ENCODE results near the gene ZDHHC8. TPM values are rescaled to one million over a fixed set of nuclear protein-coding genes. Genes with fewer than 3 reads are reported as not detected.

Gene ZDHHC8
- total RNA-seq, 4 donors from 2014 or later: 14.7 to 56.5 (median 17.1) TPM

- H3K27me3 ChIP-seq: no peaks in the 10 kb centered on the region
- TF ChIP-seq POLR2A (IDR thresholded peaks at IDR 0.05) (no peak), EP300 (IDR thresholded peaks at IDR 0.05; ENCODE audit: low read depth) (no peak), POLR2AphosphoS5 (IDR thresholded peaks at IDR 0.05) (no peak)
- TF ChIP-seq, protein P1, sequence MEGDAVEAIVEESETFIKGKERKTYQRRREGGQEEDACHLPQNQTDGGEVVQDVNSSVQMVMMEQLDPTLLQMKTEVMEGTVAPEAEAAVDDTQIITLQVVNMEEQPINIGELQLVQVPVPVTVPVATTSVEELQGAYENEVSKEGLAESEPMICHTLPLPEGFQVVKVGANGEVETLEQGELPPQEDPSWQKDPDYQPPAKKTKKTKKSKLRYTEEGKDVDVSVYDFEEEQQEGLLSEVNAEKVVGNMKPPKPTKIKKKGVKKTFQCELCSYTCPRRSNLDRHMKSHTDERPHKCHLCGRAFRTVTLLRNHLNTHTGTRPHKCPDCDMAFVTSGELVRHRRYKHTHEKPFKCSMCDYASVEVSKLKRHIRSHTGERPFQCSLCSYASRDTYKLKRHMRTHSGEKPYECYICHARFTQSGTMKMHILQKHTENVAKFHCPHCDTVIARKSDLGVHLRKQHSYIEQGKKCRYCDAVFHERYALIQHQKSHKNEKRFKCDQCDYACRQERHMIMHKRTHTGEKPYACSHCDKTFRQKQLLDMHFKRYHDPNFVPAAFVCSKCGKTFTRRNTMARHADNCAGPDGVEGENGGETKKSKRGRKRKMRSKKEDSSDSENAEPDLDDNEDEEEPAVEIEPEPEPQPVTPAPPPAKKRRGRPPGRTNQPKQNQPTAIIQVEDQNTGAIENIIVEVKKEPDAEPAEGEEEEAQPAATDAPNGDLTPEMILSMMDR (IDR thresholded peaks at IDR 0.05): no peak
- H3K4me1 ChIP-seq: no peaks in the 10 kb centered on the region
- H3K36me3 ChIP-seq: peaks cover 0 to 29% (median 14%) of the 10 kb centered on the region in 4 donors
- H3K27ac ChIP-seq: no peak overlapping the region
- no peak overlapping the region for H3K4me3 ChIP-seq
- 91% methylated on average over 7 of the region's 7 CpGs; no CpG with 5 or more reads in 1 of the 2 donors for WGBS, 2 donors (ENCODE audit: low coverage in 1 of 2)
- H3K9me3 ChIP-seq: no peaks in the 10 kb centered on the region
- DNase-seq: no peak
- intact Hi-C loops (cut with DNase I; ENCODE audit: low total_unique reads): no loop called here
- in situ Hi-C loops (cut with MboI; ENCODE audit: low pct_ligation_motif_present in 1 of 4, low pct_unique_long_range_greater_than_20kb in 1 of 4, low sequenced_read_pairs in 3 of 4): no loop called here
These were observed 24.1 kb upstream of the ZDHHC8 start for GRCh38 chr22:20107471-20107901.

GRCh38 chr22:20107951-20108756, 23.4 kb upstream of the ZDHHC8 start:
- Histone ChIP-seq H3K36me3 (peaks cover 0 to 26% (median 14%) of the 10 kb centered on the region in 4 donors), H3K4me3 (no peak overlapping the region), H3K9me3 (no peaks in the 10 kb centered on the region), H3K27ac (no peak overlapping the region), H3K4me1 (no peaks in the 10 kb centered on the region), H3K27me3 (no peaks in the 10 kb centered on the region)
- WGBS, 2 donors (ENCODE audit: low coverage in 1 of 2): 80 to 92% methylated on average over 1 to 11 of the region's 13 CpGs
- no peak for DNase-seq
- intact Hi-C loops (cut with DNase I; ENCODE audit: low total_unique reads) (no loop called here), in situ Hi-C loops (cut with MboI; ENCODE audit: low pct_ligation_motif_present in 1 of 4, low pct_unique_long_range_greater_than_20kb in 1 of 4, low sequenced_read_pairs in 3 of 4) (no loop called here)
- TF ChIP-seq, protein P1 (IDR thresholded peaks at IDR 0.05): no peak
- TF ChIP-seq POLR2AphosphoS5 (IDR thresholded peaks at IDR 0.05) (no peak), EP300 (IDR thresholded peaks at IDR 0.05; ENCODE audit: low read depth) (no peak), POLR2A (IDR thresholded peaks at IDR 0.05) (no peak)

DNA sequence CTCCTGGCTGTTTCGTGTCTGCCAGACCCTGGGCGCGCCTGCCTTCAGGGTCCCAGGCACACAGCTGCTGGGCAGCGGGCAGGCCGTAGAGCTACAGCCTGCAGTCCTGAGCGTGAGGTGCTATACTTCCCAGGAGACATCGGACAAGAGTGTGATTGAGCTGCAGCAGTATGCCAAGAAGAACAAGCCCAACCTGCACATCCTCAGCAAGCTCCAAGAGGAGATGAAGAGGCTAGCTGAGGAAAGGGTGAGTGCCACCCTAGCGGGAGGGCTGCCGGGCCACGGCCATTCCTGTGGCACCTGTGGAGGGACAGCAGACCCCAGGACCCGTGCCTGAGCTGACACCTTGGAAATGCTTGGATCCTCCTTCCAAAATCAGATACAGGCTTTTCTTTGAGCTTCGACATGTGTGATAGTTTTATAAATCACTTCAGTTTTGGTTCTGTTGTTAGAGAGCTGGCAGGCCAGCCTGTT, 22.8 kb upstream of the ZDHHC8 start:
- intact Hi-C loops (cut with DNase I; ENCODE audit: low total_unique reads): no loop called here

More for the DNA sequence above, 22.8 kb upstream of the ZDHHC8 start:
- H3K9me3 ChIP-seq: no peaks in the 10 kb centered on the region
- H3K27ac ChIP-seq: no peak overlapping the region
- DNase-seq: no peak
- 88 to 91% methylated on average over 8 to 10 of the region's 12 CpGs for WGBS, 2 donors (ENCODE audit: low coverage in 1 of 2)
- peaks cover 0 to 26% (median 13%) of the 10 kb centered on the region in 4 donors for H3K36me3 ChIP-seq
- H3K27me3 ChIP-seq: no peaks in the 10 kb centered on the region
- no peaks in the 10 kb centered on the region for H3K4me1 ChIP-seq
- in situ Hi-C loops (cut with MboI; ENCODE audit: low pct_ligation_motif_present in 1 of 4, low pct_unique_long_range_greater_than_20kb in 1 of 4, low sequenced_read_pairs in 3 of 4): no loop called here
- no peak overlapping the region for H3K4me3 ChIP-seq
- TF ChIP-seq EP300 (IDR thresholded peaks at IDR 0.05; ENCODE audit: low read depth): no peak
- TF ChIP-seq POLR2A (IDR thresholded peaks at IDR 0.05): no peak
- TF ChIP-seq, protein P1 (IDR thresholded peaks at IDR 0.05): no peak
- no peak for TF ChIP-seq POLR2AphosphoS5 (IDR thresholded peaks at IDR 0.05)
